HT-29 (cell line): ENCODE measurements around the gene MRS2. TPM values are rescaled to one million over a fixed set of nuclear protein-coding genes. Genes with fewer than 3 reads are reported as not detected.

Experiments used
- DNase-seq: peaks from one replicate; pipeline ENCODE4 v3.0.0-alpha.2; 2015; ENCODE audit warnings: low spot score
- small RNA-seq: library from RNA; depleted of rRNA; stranded (forward); fragments of <200 nt; gene quantifications from one replicate; pipeline ENCODE3, GENCODE V24; 2014
- total RNA-seq: library from RNA; depleted of rRNA; stranded (reverse); fragments of >200 nt; shearing (Covaris generic); gene quantifications from 2 replicates; pipeline ENCODE4 v1.2.3, GENCODE V29; 2014; rRNA removed

The MRS2 gene
- total RNA-seq, 1 experiment from 2014 or later = 15.3 TPM

GRCh38 chr6:24472181-24472580 lies 69.4 kb downstream of the MRS2 start:
- DNase-seq = no peak

Small RNA genes lying within 50 kb of the gene (small RNA-seq; reads per million reads assigned to genes)
- gene RNU6-391P = not detected

Other genes with a start within 250 kb of the MRS2 start
- 0.08 TPM in 1 of 2 replicates, not detected in the other for gene DCDC2, start 44.9 kb upstream of the MRS2 start, total RNA-seq
- 0.10 and 0.26 TPM in 2 replicates for gene GPLD1, start 86.6 kb downstream of the MRS2 start, total RNA-seq
- gene ALDH5A1, start 92.0 kb downstream of the MRS2 start, total RNA-seq = 2.3 and 3.8 TPM in 2 replicates
- 0.08 and 0.31 TPM in 2 replicates for gene KIAA0319, start 243.3 kb downstream of the MRS2 start, total RNA-seq